Measurements from ENCODE around the gene RBP3. TPM values are rescaled to one million over a fixed set of nuclear protein-coding genes. Genes with fewer than 3 reads are reported as not detected.
A peak's percentile ranks its signal among the peaks of the same experiment; 100 is the strongest.

Gene RBP3
- total RNA-seq, 1 experiment from 2014 or later: not detected

DNA sequence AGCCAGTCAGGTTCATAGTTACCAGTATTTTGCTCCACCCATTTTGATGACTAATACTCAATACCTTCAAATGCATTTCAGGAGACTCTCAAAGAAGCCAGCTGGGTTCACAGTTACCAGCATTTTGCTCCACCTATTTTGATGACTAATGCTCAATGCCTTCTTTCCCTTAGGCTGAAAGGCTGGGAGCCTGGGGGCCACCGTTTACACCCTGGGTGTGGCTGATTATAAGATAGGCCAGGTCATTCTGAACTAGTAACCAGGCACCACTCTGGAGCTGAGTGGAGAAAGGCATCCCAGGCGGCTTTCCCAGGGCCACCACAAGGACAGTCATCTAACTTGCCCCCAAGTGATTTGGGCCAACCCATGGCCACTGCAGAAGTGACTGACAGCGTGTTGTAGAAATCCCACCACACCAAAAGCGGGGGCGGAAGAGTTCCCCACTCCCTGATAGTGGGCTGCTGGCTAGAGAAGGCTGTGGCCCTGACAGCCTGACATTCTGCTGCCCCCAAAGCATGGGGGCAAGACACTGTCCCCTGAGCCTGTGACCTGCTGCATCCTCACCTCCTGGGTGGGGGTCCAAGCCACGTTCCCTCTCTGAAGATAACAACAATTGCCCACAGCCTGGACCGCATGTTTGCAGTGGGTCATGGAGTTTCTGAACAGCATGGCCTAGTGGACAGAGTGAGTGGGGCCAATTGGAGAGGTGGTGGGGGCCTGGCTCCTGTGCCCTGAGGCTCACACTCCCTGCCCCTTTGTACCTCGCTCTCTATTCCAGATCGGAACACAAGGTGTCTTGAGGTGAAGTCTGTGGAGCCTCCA is 58.9 kb downstream of the RBP3 start:
- in situ Hi-C loops (cut with HindIII; ENCODE audit: low pct_unique_long_range_greater_than_20kb, low sequenced_read_pairs): no loop called here
- intact Hi-C loops (cut with micrococcal nuclease; ENCODE audit: unreplicated experiment): no loop called here
- no peaks in the 10 kb centered on the region for H3K27me3 ChIP-seq (ENCODE audit: control insufficient read depth, insufficient read depth, low read length)
- H3K4me3 ChIP-seq (ENCODE audit: low read depth in 2 of 2, low read length in 2 of 2): peak overlapping the region; percentile 47 to 62
- no TSS peak for BruUV-seq (replicated peaks)
- ATAC-seq (peak; percentile 71), DNase-seq (ENCODE audit: low read depth, low spot score) (peak; percentile 81)
- TF ChIP-seq SIN3A (IDR thresholded peaks at IDR 0.05; ENCODE audit: borderline replicate concordance, insufficient read depth, low read depth, low read length): no peak
- peak; percentile 74 for TF ChIP-seq POLR2AphosphoS5 (IDR thresholded peaks at IDR 0.05; ENCODE audit: low read depth, low read length)
- TF ChIP-seq, protein P1, sequence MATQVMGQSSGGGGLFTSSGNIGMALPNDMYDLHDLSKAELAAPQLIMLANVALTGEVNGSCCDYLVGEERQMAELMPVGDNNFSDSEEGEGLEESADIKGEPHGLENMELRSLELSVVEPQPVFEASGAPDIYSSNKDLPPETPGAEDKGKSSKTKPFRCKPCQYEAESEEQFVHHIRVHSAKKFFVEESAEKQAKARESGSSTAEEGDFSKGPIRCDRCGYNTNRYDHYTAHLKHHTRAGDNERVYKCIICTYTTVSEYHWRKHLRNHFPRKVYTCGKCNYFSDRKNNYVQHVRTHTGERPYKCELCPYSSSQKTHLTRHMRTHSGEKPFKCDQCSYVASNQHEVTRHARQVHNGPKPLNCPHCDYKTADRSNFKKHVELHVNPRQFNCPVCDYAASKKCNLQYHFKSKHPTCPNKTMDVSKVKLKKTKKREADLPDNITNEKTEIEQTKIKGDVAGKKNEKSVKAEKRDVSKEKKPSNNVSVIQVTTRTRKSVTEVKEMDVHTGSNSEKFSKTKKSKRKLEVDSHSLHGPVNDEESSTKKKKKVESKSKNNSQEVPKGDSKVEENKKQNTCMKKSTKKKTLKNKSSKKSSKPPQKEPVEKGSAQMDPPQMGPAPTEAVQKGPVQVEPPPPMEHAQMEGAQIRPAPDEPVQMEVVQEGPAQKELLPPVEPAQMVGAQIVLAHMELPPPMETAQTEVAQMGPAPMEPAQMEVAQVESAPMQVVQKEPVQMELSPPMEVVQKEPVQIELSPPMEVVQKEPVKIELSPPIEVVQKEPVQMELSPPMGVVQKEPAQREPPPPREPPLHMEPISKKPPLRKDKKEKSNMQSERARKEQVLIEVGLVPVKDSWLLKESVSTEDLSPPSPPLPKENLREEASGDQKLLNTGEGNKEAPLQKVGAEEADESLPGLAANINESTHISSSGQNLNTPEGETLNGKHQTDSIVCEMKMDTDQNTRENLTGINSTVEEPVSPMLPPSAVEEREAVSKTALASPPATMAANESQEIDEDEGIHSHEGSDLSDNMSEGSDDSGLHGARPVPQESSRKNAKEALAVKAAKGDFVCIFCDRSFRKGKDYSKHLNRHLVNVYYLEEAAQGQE (IDR thresholded peaks at IDR 0.05; ENCODE audit: insufficient read depth in 1 of 2, low read depth in 2 of 2, low read length in 1 of 2): no peak
- TF ChIP-seq, protein P2, sequence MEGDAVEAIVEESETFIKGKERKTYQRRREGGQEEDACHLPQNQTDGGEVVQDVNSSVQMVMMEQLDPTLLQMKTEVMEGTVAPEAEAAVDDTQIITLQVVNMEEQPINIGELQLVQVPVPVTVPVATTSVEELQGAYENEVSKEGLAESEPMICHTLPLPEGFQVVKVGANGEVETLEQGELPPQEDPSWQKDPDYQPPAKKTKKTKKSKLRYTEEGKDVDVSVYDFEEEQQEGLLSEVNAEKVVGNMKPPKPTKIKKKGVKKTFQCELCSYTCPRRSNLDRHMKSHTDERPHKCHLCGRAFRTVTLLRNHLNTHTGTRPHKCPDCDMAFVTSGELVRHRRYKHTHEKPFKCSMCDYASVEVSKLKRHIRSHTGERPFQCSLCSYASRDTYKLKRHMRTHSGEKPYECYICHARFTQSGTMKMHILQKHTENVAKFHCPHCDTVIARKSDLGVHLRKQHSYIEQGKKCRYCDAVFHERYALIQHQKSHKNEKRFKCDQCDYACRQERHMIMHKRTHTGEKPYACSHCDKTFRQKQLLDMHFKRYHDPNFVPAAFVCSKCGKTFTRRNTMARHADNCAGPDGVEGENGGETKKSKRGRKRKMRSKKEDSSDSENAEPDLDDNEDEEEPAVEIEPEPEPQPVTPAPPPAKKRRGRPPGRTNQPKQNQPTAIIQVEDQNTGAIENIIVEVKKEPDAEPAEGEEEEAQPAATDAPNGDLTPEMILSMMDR (IDR thresholded peaks at IDR 0.05): no peak
- no peak for TF ChIP-seq TCF7L2 (IDR thresholded peaks at IDR 0.05; ENCODE audit: low read depth, low read length)
- CTCF ChIA-PET: interaction anchor here (0.6 kb wide), 1 partner anchor 30 kb away, joined by 3 read pairs; no protein-coding TSS in a partner anchor
- no peaks in the 10 kb centered on the region for H3K36me3 ChIP-seq (ENCODE audit: control insufficient read depth, insufficient read depth, low read length)
- no peaks in the 10 kb centered on the region for H3K9me3 ChIP-seq (ENCODE audit: control insufficient read depth, insufficient read depth, low read depth, low read length)
- peak overlapping the region; percentile 75 for H3K27ac ChIP-seq (ENCODE audit: low read length)
- peaks cover 76% of the 10 kb centered on the region for H3K4me1 ChIP-seq (ENCODE audit: control insufficient read depth, insufficient read depth, low read length)
- POLR2A ChIA-PET: no interaction called here

Other genes with a start within 250 kb of the RBP3 start
- gene GDF10, start 48.2 kb upstream of the RBP3 start, total RNA-seq (2021; ENCODE audit: unreplicated experiment): 1.2 TPM
- gene GDF2, start 25.9 kb upstream of the RBP3 start, total RNA-seq (2021; ENCODE audit: unreplicated experiment): not detected
- gene ZNF488, start 35.9 kb downstream of the RBP3 start, total RNA-seq (2021; ENCODE audit: unreplicated experiment): 11.8 TPM
- 0.72 TPM for gene ANXA8, start 135.8 kb downstream of the RBP3 start, total RNA-seq (2021; ENCODE audit: unreplicated experiment)
- not detected for gene FAM25G, start 143.3 kb downstream of the RBP3 start, total RNA-seq (2021; ENCODE audit: unreplicated experiment)
- 9.9 TPM for gene AGAP9, start 175.3 kb downstream of the RBP3 start, total RNA-seq (2021; ENCODE audit: unreplicated experiment)